Left colon (tissue), 2 donors: ENCODE data around the gene ZNF605. TPM values are rescaled to one million over a fixed set of nuclear protein-coding genes. Genes with fewer than 3 reads are reported as not detected.

ENCODE experiments used
- total RNA-seq, 2 donors: library from RNA; stranded (reverse); fragmentation: NEBNext Ultra II Directional; extraction: Animal tissue kit (Norgen Biotek cat#: 25700); gene quantifications; one replicate each; pipeline ENCODE4 v1.2.1, GENCODE V29; 2021
- donor health status: DM: no; HTN: no; CAD: no.
- donor health status: DM: yes; HTN: yes; CAD: no.

Gene ZNF605
- total RNA-seq, 2 donors from 2014 or later: 8.6 to 10.8 TPM

Other genes starting within 250 kb of the ZNF605 start
- 10 to 100 TPM; 29.7 to 40.0 TPM for gene PGAM5, start 245.5 kb downstream of the ZNF605 start, total RNA-seq
- 10 to 100 TPM; 41.2 to 50.0 TPM for gene ANKLE2, start 194.5 kb downstream of the ZNF605 start, total RNA-seq
- 10 to 100 TPM; 81.4 to 88.6 TPM for gene GOLGA3, start 127.4 kb downstream of the ZNF605 start, total RNA-seq
- 10 to 100 TPM; 50.4 to 58.2 TPM for gene CHFR, start 68.7 kb downstream of the ZNF605 start, total RNA-seq
- 1 to 10 TPM; 8.4 to 8.5 TPM for gene ZNF26, start 30.1 kb upstream of the ZNF605 start, total RNA-seq
- 10 to 100 TPM; 12.8 to 16.9 TPM for gene ZNF84, start 81.2 kb upstream of the ZNF605 start, total RNA-seq
- gene ZNF140, start 124.6 kb upstream of the ZNF605 start, total RNA-seq: 10 to 100 TPM; 10.6 to 11.6 TPM
- 1 to 10 TPM; 1.4 to 1.6 TPM for gene ZNF891, start 174.0 kb upstream of the ZNF605 start, total RNA-seq
- gene ZNF10, start 174.3 kb upstream of the ZNF605 start, total RNA-seq: 1 to 10 TPM; 3.5 to 7.5 TPM
- gene ZNF268, start 225.2 kb upstream of the ZNF605 start, total RNA-seq: 10 to 100 TPM; 13.0 to 15.7 TPM